SK-N-SH (cell line): Measurements from ENCODE around the gene MB. TPM values are rescaled to one million over a fixed set of nuclear protein-coding genes. Genes with fewer than 3 reads are reported as not detected.

Source experiments
- CTCF ChIA-PET: fragments of 300-600, 350-600 bp; formaldehyde crosslinking; extraction: SDS; loops from one replicate; lab custom pipeline; 2021; lab: Yijun Ruan, JAX
- POLR2A ChIA-PET: fragments of 350-600 bp; sonication (Branson Sonifier 250); formaldehyde crosslinking; extraction: SDS; loops from one replicate; lab custom pipeline; 2020; ENCODE audit warnings: antibody characterized with exemption, inconsistent platforms; lab: Yijun Ruan, JAX
- DNase-seq: peaks from one replicate; pipeline ENCODE4 v3.0.0; 2012
- H2AFZ ChIP-seq: fragments of 200-600 bp; sonication (generic); 2 replicates; pipeline ENCODE4 v1.8.1; 2016; ENCODE audit warnings: antibody characterized with exemption, mild to moderate bottlenecking, low read depth
- H3F3A ChIP-seq: fragments of 200-600 bp; sonication (generic); replicated peaks from 2 replicates; pipeline ENCODE3; 2016; ENCODE audit warnings: antibody characterized with exemption, mild to moderate bottlenecking; ENCODE audit not compliant: insufficient read depth
- H3K27ac ChIP-seq, 2 experiments: fragments of 200-500 bp in 1 of 2; fragments of 200-600 bp in 1 of 2; sonication (Bioruptor generic) in 1 of 2; sonication (generic), shearing (Covaris generic) in 1 of 2; 2 replicates each; pipeline versions ENCODE4 v1.5.1 to v1.6.1; 2014 to 2016; ENCODE audit warnings: low read depth in 2 of 2, inconsistent platforms in 1 of 2, low read length in 1 of 2, mild to moderate bottlenecking in 1 of 2, mixed read lengths in 1 of 2
- H3K27me3 ChIP-seq: fragments of 200-600 bp; sonication (generic), shearing (Covaris generic); 2 replicates; pipeline ENCODE4 v1.6.1; 2016; ENCODE audit warnings: mixed run types; ENCODE audit not compliant: insufficient read depth
- H3K36me3 ChIP-seq, 2 experiments: fragments of 200-500 bp in 1 of 2; fragments of 200-600 bp in 1 of 2; sonication (Bioruptor generic) in 1 of 2; sonication (generic) in 1 of 2; replicated peaks in 1 of 2; 2 replicates each; pipeline versions ENCODE3 to v1.5.1; 2014 to 2016; ENCODE audit warnings: low read length in 1 of 2, mild to moderate bottlenecking in 1 of 2; ENCODE audit not compliant: insufficient read depth in 2 of 2, control insufficient read depth in 1 of 2
- H3K4me1 ChIP-seq, 2 experiments: fragments of 200-500 bp in 1 of 2; fragments of 200-600 bp in 1 of 2; sonication (Bioruptor generic) in 1 of 2; sonication (generic), shearing (Covaris generic) in 1 of 2; 2 replicates each; pipeline versions ENCODE4 v1.5.1 to v1.6.1; 2014 to 2016; ENCODE audit warnings: low read depth in 1 of 2, low read length in 1 of 2, mixed run types in 1 of 2; ENCODE audit not compliant: insufficient read depth in 2 of 2, control insufficient read depth in 1 of 2
- H3K4me2 ChIP-seq: fragments of 200-600 bp; sonication (generic), shearing (Covaris generic); 2 replicates; pipeline ENCODE4 v1.6.1; 2017; ENCODE audit warnings: mixed run types
- H3K4me3 ChIP-seq, 2 experiments: fragments of 200-500 bp in 1 of 2; fragments of 200-600 bp in 1 of 2; sonication (Bioruptor generic) in 1 of 2; sonication (generic), shearing (Covaris generic) in 1 of 2; 2 replicates each; pipeline versions ENCODE4 v1.5.1 to v1.8.1; 2014 to 2016; ENCODE audit warnings: low read depth in 2 of 2, inconsistent platforms in 1 of 2, low read length in 1 of 2, mild to moderate bottlenecking in 1 of 2, mixed read lengths in 1 of 2, moderate library complexity in 1 of 2
- H3K79me2 ChIP-seq: fragments of 200-600 bp; sonication (generic); 2 replicates; pipeline ENCODE4 v1.8.1; 2017; ENCODE audit warnings: mild to moderate bottlenecking; ENCODE audit not compliant: insufficient read depth
- H3K9ac ChIP-seq: fragments of 200-600 bp; sonication (generic); 2 replicates; pipeline ENCODE4 v1.6.1; 2017; ENCODE audit warnings: mixed run types
- H3K9me2 ChIP-seq: fragments of 200-600 bp; sonication (generic); 2 replicates; pipeline ENCODE4 v1.6.1; 2017; ENCODE audit warnings: mixed run types
- H3K9me3 ChIP-seq: fragments of 200-600 bp; sonication (generic); 2 replicates; pipeline ENCODE4 v1.6.1; 2017; ENCODE audit warnings: mixed run types, mild to moderate bottlenecking, moderate library complexity
- H4K20me1 ChIP-seq: fragments of 200-600 bp; sonication (generic); 2 replicates; pipeline ENCODE4 v1.6.1; 2017; ENCODE audit warnings: mild to moderate bottlenecking, mixed run types; ENCODE audit not compliant: insufficient read depth
- ELF1 ChIP-seq: IDR thresholded peaks from 2 replicates; pipeline ENCODE4 v1.4.0; 2012
- EP300 ChIP-seq, 2 experiments: IDR thresholded peaks; 2 replicates each; pipeline versions ENCODE4 v1.4.0 to v1.6.1; 2012; ENCODE audit warnings: borderline replicate concordance in 1 of 2, low read depth in 1 of 2, low read length in 1 of 2
- FOSL2 ChIP-seq: IDR thresholded peaks from 2 replicates; pipeline ENCODE4 v1.4.0; 2012; ENCODE audit warnings: low read depth, mild to moderate bottlenecking, moderate library complexity, borderline replicate concordance
- FOXJ3 ChIP-seq: sonication (generic); formaldehyde crosslinking; IDR thresholded peaks from 2 replicates; pipeline ENCODE4 v1.5.1; 2020; ENCODE audit warnings: mild to moderate bottlenecking, missing genetic modification reagents
- FOXM1 ChIP-seq: IDR thresholded peaks from 2 replicates; pipeline ENCODE4 v1.4.0; 2012; ENCODE audit warnings: low read depth, mild to moderate bottlenecking
- GABPA ChIP-seq: IDR thresholded peaks from 2 replicates; pipeline ENCODE4 v1.4.0; 2012; ENCODE audit warnings: low read depth, mild to moderate bottlenecking
- MAX ChIP-seq: IDR thresholded peaks from 2 replicates; pipeline ENCODE4 v1.4.0; 2012; ENCODE audit warnings: low read depth
- MEF2A ChIP-seq: IDR thresholded peaks from 2 replicates; pipeline ENCODE4 v1.4.0; 2012; ENCODE audit warnings: low read depth, borderline replicate concordance
- POLR2AphosphoS5 ChIP-seq: IDR thresholded peaks from 2 replicates; pipeline ENCODE4 v1.6.1; 2012; ENCODE audit warnings: low read depth, low read length
- RCOR1 ChIP-seq: fragments of 150-350 bp; IDR thresholded peaks from 2 replicates; pipeline ENCODE4 v1.6.1; 2017; ENCODE audit warnings: antibody characterized with exemption, low read length
- RFX5 ChIP-seq: IDR thresholded peaks from 2 replicates; pipeline ENCODE4 v1.6.1; 2012; ENCODE audit warnings: mild to moderate bottlenecking, improper control_type of control experiment, low read length
- SIN3A ChIP-seq: IDR thresholded peaks from 2 replicates; pipeline ENCODE4 v1.6.1; 2012; ENCODE audit warnings: low read depth, mild to moderate bottlenecking, low read length, moderate library complexity, borderline replicate concordance
- TCF12 ChIP-seq: IDR thresholded peaks from 2 replicates; pipeline ENCODE4 v1.4.0; 2012
- USF2 ChIP-seq: fragments of 150-350 bp; IDR thresholded peaks from 2 replicates; pipeline ENCODE4 v1.6.1; 2017; ENCODE audit warnings: antibody characterized with exemption, low read length, low read depth, borderline replicate concordance
- YY1 ChIP-seq: IDR thresholded peaks from 2 replicates; pipeline ENCODE4 v1.4.0; 2012; ENCODE audit warnings: low read depth, mild to moderate bottlenecking
- WGBS: methylation state at CpG from one replicate; pipeline ENCODE4 v1.1.6; 2017; ENCODE audit warnings: low lambda C conversion rate; 5-methylcytosine and 5-hydroxymethylcytosine counted together
- polyA plus RNA-seq, 3 experiments: library from polyadenylated mRNA; depleted of rRNA; stranded (reverse); fragments of >200 nt; gene quantifications; 2 replicates each; pipeline ENCODE4 v1.2.3, GENCODE V29; 2012
- TF ChIP-seq, protein P1 (sequence below): fragments of 200-600 bp; sonication (generic); IDR thresholded peaks from 2 replicates; pipeline ENCODE4 v1.6.1; 2017; ENCODE audit warnings: antibody characterized with exemption, mild to moderate bottlenecking, moderate library complexity
- TF ChIP-seq, protein P2 (sequence below): fragments of 150-350 bp; IDR thresholded peaks from 2 replicates; pipeline ENCODE4 v1.6.1; 2016; ENCODE audit warnings: mild to moderate bottlenecking, low read depth, low read length
- TF ChIP-seq, protein P3 (sequence below): IDR thresholded peaks from 2 replicates; pipeline ENCODE4 v1.6.1; 2012; ENCODE audit warnings: mild to moderate bottlenecking, low read depth, low read length, moderate library complexity

MB gene
- polyA plus RNA-seq, 1 of the 3 experiments (the other 2 are of a cell fraction), result 0.95 TPM

- Histone ChIP-seq H2AFZ (no peak overlapping the region), H3K9me3 (no peaks in the 10 kb centered on the region), H3K4me3 (no peak overlapping the region), H3K36me3 (no peaks in the 10 kb centered on the region), H4K20me1 (no peaks in the 10 kb centered on the region), H3K9ac (no peak overlapping the region), H3K79me2 (no peaks in the 10 kb centered on the region), H3F3A (no peaks in the 10 kb centered on the region), H3K27ac (no peak overlapping the region), H3K4me1 (peaks cover 0 to 27% of the 10 kb centered on the region in 2 experiments; a peak in 1 of 4 replicates), H3K4me2 (no peak overlapping the region), H3K27me3 (no peaks in the 10 kb centered on the region; the same call in 1 of the 2 replicates), H3K9me2 (no peaks in the 10 kb centered on the region)
- POLR2A ChIA-PET, result interaction anchor here (0.9 kb wide), 1 partner anchor 9 kb away, joined by 3 read pairs; no protein-coding TSS in a partner anchor
- DNase-seq, result no peak
- CTCF ChIA-PET, result interaction anchor here (0.7 to 1.7 kb wide), 4 partner anchors 9 to 454 kb away, joined by 3 to 6 read pairs (median 4); no protein-coding TSS in a partner anchor
- WGBS, result 84% methylated on average over 8 of the region's 8 CpGs
- TF ChIP-seq GABPA (no peak), POLR2AphosphoS5 (no peak), FOXM1 (no peak), MEF2A (no peak), TCF12 (no peak), FOXJ3 (CRISPR knock-in tag) (no peak), EP300 (IDR thresholded peaks at IDR 0.05; ENCODE audit: borderline replicate concordance in 1 of 2, low read depth in 1 of 2, low read length in 1 of 2) (no peak), RFX5 (no peak), MAX (no peak), SIN3A (no peak), YY1 (no peak), ELF1 (no peak)
Measured at GRCh38 chr22:35611891-35612576, 5.1 kb downstream of the MB start.

- H3K27me3 ChIP-seq, result no peaks in the 10 kb centered on the region; the same call in 1 of the 2 replicates
- no peak overlapping the region for H3K4me3 ChIP-seq
- no peak for DNase-seq
- no peak overlapping the region for H3K27ac ChIP-seq
- no peak overlapping the region for H2AFZ ChIP-seq
- H3F3A ChIP-seq, result no peaks in the 10 kb centered on the region
- WGBS, result 86% methylated on average over 6 of the region's 6 CpGs
- H4K20me1 ChIP-seq, result no peaks in the 10 kb centered on the region
- H3K4me2 ChIP-seq, result no peak overlapping the region
- ChIA-PET POLR2A (interaction anchor here (0.9 kb wide), 1 partner anchor 10 kb away, joined by 3 read pairs; no protein-coding TSS in a partner anchor), CTCF (interaction anchor here (0.9 to 1.7 kb wide), 3 partner anchors 9 to 454 kb away, joined by 3 to 6 read pairs (median 5); no protein-coding TSS in a partner anchor)
- no peaks in the 10 kb centered on the region for H3K79me2 ChIP-seq
- peaks cover 0 to 34% of the 10 kb centered on the region in 2 experiments; a peak in 2 of 4 replicates for H3K4me1 ChIP-seq
- H3K9ac ChIP-seq, result no peak overlapping the region
- no peaks in the 10 kb centered on the region for H3K36me3 ChIP-seq
- no peaks in the 10 kb centered on the region for H3K9me2 ChIP-seq
- no peaks in the 10 kb centered on the region for H3K9me3 ChIP-seq
- TF ChIP-seq, protein P1, sequence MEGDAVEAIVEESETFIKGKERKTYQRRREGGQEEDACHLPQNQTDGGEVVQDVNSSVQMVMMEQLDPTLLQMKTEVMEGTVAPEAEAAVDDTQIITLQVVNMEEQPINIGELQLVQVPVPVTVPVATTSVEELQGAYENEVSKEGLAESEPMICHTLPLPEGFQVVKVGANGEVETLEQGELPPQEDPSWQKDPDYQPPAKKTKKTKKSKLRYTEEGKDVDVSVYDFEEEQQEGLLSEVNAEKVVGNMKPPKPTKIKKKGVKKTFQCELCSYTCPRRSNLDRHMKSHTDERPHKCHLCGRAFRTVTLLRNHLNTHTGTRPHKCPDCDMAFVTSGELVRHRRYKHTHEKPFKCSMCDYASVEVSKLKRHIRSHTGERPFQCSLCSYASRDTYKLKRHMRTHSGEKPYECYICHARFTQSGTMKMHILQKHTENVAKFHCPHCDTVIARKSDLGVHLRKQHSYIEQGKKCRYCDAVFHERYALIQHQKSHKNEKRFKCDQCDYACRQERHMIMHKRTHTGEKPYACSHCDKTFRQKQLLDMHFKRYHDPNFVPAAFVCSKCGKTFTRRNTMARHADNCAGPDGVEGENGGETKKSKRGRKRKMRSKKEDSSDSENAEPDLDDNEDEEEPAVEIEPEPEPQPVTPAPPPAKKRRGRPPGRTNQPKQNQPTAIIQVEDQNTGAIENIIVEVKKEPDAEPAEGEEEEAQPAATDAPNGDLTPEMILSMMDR, result no peak
- TF ChIP-seq TCF12 (no peak), FOSL2 (no peak), YY1 (no peak), USF2 (no peak), GABPA (no peak), EP300 (IDR thresholded peaks at IDR 0.05; ENCODE audit: borderline replicate concordance in 1 of 2, low read depth in 1 of 2, low read length in 1 of 2) (no peak), RCOR1 (no peak)
- TF ChIP-seq, protein P2, sequence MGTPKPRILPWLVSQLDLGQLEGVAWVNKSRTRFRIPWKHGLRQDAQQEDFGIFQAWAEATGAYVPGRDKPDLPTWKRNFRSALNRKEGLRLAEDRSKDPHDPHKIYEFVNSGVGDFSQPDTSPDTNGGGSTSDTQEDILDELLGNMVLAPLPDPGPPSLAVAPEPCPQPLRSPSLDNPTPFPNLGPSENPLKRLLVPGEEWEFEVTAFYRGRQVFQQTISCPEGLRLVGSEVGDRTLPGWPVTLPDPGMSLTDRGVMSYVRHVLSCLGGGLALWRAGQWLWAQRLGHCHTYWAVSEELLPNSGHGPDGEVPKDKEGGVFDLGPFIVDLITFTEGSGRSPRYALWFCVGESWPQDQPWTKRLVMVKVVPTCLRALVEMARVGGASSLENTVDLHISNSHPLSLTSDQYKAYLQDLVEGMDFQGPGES, result no peak
- TF ChIP-seq, protein P3, sequence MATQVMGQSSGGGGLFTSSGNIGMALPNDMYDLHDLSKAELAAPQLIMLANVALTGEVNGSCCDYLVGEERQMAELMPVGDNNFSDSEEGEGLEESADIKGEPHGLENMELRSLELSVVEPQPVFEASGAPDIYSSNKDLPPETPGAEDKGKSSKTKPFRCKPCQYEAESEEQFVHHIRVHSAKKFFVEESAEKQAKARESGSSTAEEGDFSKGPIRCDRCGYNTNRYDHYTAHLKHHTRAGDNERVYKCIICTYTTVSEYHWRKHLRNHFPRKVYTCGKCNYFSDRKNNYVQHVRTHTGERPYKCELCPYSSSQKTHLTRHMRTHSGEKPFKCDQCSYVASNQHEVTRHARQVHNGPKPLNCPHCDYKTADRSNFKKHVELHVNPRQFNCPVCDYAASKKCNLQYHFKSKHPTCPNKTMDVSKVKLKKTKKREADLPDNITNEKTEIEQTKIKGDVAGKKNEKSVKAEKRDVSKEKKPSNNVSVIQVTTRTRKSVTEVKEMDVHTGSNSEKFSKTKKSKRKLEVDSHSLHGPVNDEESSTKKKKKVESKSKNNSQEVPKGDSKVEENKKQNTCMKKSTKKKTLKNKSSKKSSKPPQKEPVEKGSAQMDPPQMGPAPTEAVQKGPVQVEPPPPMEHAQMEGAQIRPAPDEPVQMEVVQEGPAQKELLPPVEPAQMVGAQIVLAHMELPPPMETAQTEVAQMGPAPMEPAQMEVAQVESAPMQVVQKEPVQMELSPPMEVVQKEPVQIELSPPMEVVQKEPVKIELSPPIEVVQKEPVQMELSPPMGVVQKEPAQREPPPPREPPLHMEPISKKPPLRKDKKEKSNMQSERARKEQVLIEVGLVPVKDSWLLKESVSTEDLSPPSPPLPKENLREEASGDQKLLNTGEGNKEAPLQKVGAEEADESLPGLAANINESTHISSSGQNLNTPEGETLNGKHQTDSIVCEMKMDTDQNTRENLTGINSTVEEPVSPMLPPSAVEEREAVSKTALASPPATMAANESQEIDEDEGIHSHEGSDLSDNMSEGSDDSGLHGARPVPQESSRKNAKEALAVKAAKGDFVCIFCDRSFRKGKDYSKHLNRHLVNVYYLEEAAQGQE, result no peak
Measured at GRCh38 chr22:35611200-35611890, 5.8 kb downstream of the MB start.
